Gastrocnemius medialis (tissue), 4 donors: ENCODE measurements around the gene MBOAT7. TPM values are rescaled to one million over a fixed set of nuclear protein-coding genes. Genes with fewer than 3 reads are reported as not detected.

Source experiments
- ATAC-seq, 2 donors: fragments of 150-250 bp; one replicate each; pipeline ENCODE4 v1.9.1; 2016
- DNase-seq, 2 donors: peaks; one replicate each; pipeline ENCODE4 v3.0.0-alpha.2; 2019
- H3K27ac ChIP-seq, 4 donors: fragments of 200-600 bp; sonication (generic); 1 replicate in 1 of 4; 2 replicates in 3 of 4; pipeline ENCODE4 v1.5.1; 2016 to 2018; ENCODE audit warnings: mild to moderate bottlenecking in 2 of 4, moderate library complexity in 1 of 4
- H3K27me3 ChIP-seq, 3 donors: fragments of 200-600 bp; sonication (generic) in 2 of 3; 1 replicate in 1 of 3; 2 replicates in 2 of 3; pipeline versions ENCODE4 v1.5.1 to v1.6.0; 2016 to 2019; ENCODE audit warnings: mild to moderate bottlenecking in 1 of 3, moderate library complexity in 1 of 3
- H3K36me3 ChIP-seq, 2 donors: fragments of 200-600 bp; sonication (generic) in 1 of 2; one replicate each; pipeline ENCODE4 v1.5.1; 2017 to 2018
- H3K4me1 ChIP-seq, 2 donors: fragments of 200-600 bp; sonication (generic) in 1 of 2; one replicate each; pipeline ENCODE4 v1.5.1; 2016 to 2017; ENCODE audit warnings: mild to moderate bottlenecking in 2 of 2
- H3K4me3 ChIP-seq, 4 donors: fragments of 200-600 bp; sonication (generic) in 3 of 4; 1 replicate in 1 of 4; 2 replicates in 3 of 4; pipeline ENCODE4 v1.5.1; 2016 to 2019; ENCODE audit warnings: mild to moderate bottlenecking in 2 of 4
- H3K9me3 ChIP-seq, 3 donors: fragments of 200-600 bp; sonication (generic) in 2 of 3; 1 replicate in 1 of 3; 2 replicates in 2 of 3; pipeline ENCODE4 v1.5.1; 2016 to 2019
- CTCF ChIP-seq, 5 experiments: fragments of 450-650 bp in 3 of 5; fragments of 200-600 bp in 2 of 5; sonication (generic) in 2 of 5; IDR thresholded peaks in 4 of 5; conservative IDR thresholded peaks in 1 of 5; 1 replicate in 4 of 5; 2 replicates in 1 of 5; pipeline ENCODE4 v1.5.1; 2016 to 2019; ENCODE audit warnings: antibody characterized with exemption in 5 of 5, mild to moderate bottlenecking in 3 of 5, moderate library complexity in 3 of 5
- POLR2A ChIP-seq, 2 donors: fragments of 450-650 bp; IDR thresholded peaks; one replicate each; pipeline ENCODE4 v1.6.1; 2017; ENCODE audit warnings: antibody characterized with exemption in 2 of 2, mild to moderate bottlenecking in 2 of 2, moderate library complexity in 2 of 2
- in situ Hi-C, 4 donors: fragments of 200-750 bp; cut with MboI; loops; one replicate each; pipeline versions ENCODE4 v1.15.0 to v1.8.0; 2017; ENCODE audit warnings: low sequenced_read_pairs in 4 of 4
- intact Hi-C: fragments of 100-400 bp; cut with DNase I; formaldehyde crosslinking; loops from one replicate; pipeline ENCODE4 v1.15.1; 2023; ENCODE audit warnings: low total_unique reads
- total RNA-seq, 4 donors: library from RNA; depleted of rRNA; stranded (reverse); fragments of >200 nt; gene quantifications; one replicate each; pipeline versions ENCODE4 v1.1.0 to v1.2.3, GENCODE V29; 2016

Gene MBOAT7
- total RNA-seq, 4 donors from 2014 or later = 11.6 to 36.4 (median 19.3) TPM

- in situ Hi-C loops (loop anchor here in 1 of 4 donors (5.0 kb wide), 1 partner anchor 69 kb away; no protein-coding TSS in a partner anchor), intact Hi-C loops (loop anchor here (5.0 to 10.0 kb wide), 2 partner anchors 39 to 302 kb away; partner anchors contain the start of genes LENG9 and RPS9)
- H3K36me3 ChIP-seq = peaks cover 0 to 4% of the 10 kb centered on the region in 2 donors
- H3K9me3 ChIP-seq = no peaks in the 10 kb centered on the region
- H3K4me3 ChIP-seq = peak overlapping the region in 2 of 4 donors; percentile 46 to 57
- peaks cover 16 to 17% (median 17%) of the 10 kb centered on the region in 3 donors for H3K27me3 ChIP-seq
- no peak for ATAC-seq
- no peak for DNase-seq
- H3K4me1 ChIP-seq = peaks cover 23 to 39% of the 10 kb centered on the region in 2 donors
- no peak for TF ChIP-seq POLR2A (IDR thresholded peaks at IDR 0.05)
- no peak for TF ChIP-seq CTCF (IDR thresholded peaks at IDR 0.05 in 4 of 5, conservative IDR thresholded peaks at IDR 0.05 in 1 of 5)
- no peak overlapping the region for H3K27ac ChIP-seq
Observed at GRCh38 chr19:54162884-54163283, 26.5 kb downstream of the MBOAT7 start.

GRCh38 chr19:54162241-54162805 is 27.1 kb downstream of the MBOAT7 start:
- peak overlapping the region; percentile 22 to 57 (median 49) for H3K4me3 ChIP-seq
- DNase-seq (peak; percentile 66 to 68), ATAC-seq (no peak)
- H3K9me3 ChIP-seq = no peaks in the 10 kb centered on the region
- H3K27ac ChIP-seq = peak overlapping the region in 1 of 4 donors; percentile 41
- H3K4me1 ChIP-seq = peaks cover 23 to 39% of the 10 kb centered on the region in 2 donors
- in situ Hi-C loops = loop anchor here in 1 of 4 donors (5.0 kb wide), 1 partner anchor 70 kb away; no protein-coding TSS in a partner anchor
- TF ChIP-seq CTCF (IDR thresholded peaks at IDR 0.05 in 4 of 5, conservative IDR thresholded peaks at IDR 0.05 in 1 of 5) (no peak), POLR2A (IDR thresholded peaks at IDR 0.05) (no peak)
- intact Hi-C loops = loop anchor here (5.0 to 10.0 kb wide), 2 partner anchors 40 to 302 kb away; partner anchors contain the start of genes LENG9 and RPS9
- peaks cover 0 to 9% of the 10 kb centered on the region in 2 donors for H3K36me3 ChIP-seq
- H3K27me3 ChIP-seq = peaks cover 16 to 17% (median 17%) of the 10 kb centered on the region in 3 donors

GRCh38 chr19:54160854-54161253 is 28.5 kb downstream of the MBOAT7 start:
- DNase-seq (no peak), ATAC-seq (no peak)
- H3K4me3 ChIP-seq = peak overlapping the region in 2 of 4 donors; percentile 86 to 87
- intact Hi-C loops (loop anchor here (5.0 to 10.0 kb wide), 2 partner anchors 41 to 304 kb away; partner anchors contain the start of genes LENG9 and RPS9), in situ Hi-C loops (loop anchor here in 1 of 4 donors (5.0 kb wide), 1 partner anchor 71 kb away; no protein-coding TSS in a partner anchor)
- peaks cover 11 to 12% (median 12%) of the 10 kb centered on the region in 3 donors for H3K27me3 ChIP-seq
- peak overlapping the region in 1 of 4 donors; percentile 93 for H3K27ac ChIP-seq
- H3K9me3 ChIP-seq = no peaks in the 10 kb centered on the region
- H3K4me1 ChIP-seq = peaks cover 23 to 39% of the 10 kb centered on the region in 2 donors
- H3K36me3 ChIP-seq = peaks cover 0 to 23% of the 10 kb centered on the region in 2 donors
- TF ChIP-seq CTCF (IDR thresholded peaks at IDR 0.05 in 4 of 5, conservative IDR thresholded peaks at IDR 0.05 in 1 of 5) (no peak), POLR2A (IDR thresholded peaks at IDR 0.05) (no peak)

- peak overlapping the region; percentile 65 to 87 (median 78) for H3K4me3 ChIP-seq
- H3K9me3 ChIP-seq = no peaks in the 10 kb centered on the region
- DNase-seq = no peak
- peaks cover 23 to 39% of the 10 kb centered on the region in 2 donors for H3K4me1 ChIP-seq
- no peak for ATAC-seq
- intact Hi-C loops = loop anchor here (5.0 to 10.0 kb wide), 2 partner anchors 42 to 305 kb away; partner anchors contain the start of genes LENG9 and RPS9
- in situ Hi-C loops = loop anchor here in 1 of 4 donors (5.0 kb wide), 1 partner anchor 72 kb away; no protein-coding TSS in a partner anchor
- H3K27me3 ChIP-seq = peaks cover 8 to 10% (median 9%) of the 10 kb centered on the region in 3 donors
- peaks cover 0 to 29% of the 10 kb centered on the region in 2 donors for H3K36me3 ChIP-seq
- peak overlapping the region; percentile 87 to 93 (median 92) for H3K27ac ChIP-seq
- no peak for TF ChIP-seq POLR2A (IDR thresholded peaks at IDR 0.05)
- TF ChIP-seq CTCF (IDR thresholded peaks at IDR 0.05 in 4 of 5, conservative IDR thresholded peaks at IDR 0.05 in 1 of 5) = no peak
Observed at GRCh38 chr19:54160182-54160811, 29.1 kb downstream of the MBOAT7 start.
